Upper lobe of left lung (tissue), 4 donors: ENCODE data around the gene ZNF638.

Experiments used
- CTCF ChIP-seq, 6 experiments: fragments of 450-650 bp in 4 of 6; fragments of 200-600 bp in 2 of 6; sonication (generic) in 2 of 6; IDR thresholded peaks; one replicate each; pipeline ENCODE4 v1.5.1; 2016 to 2019; ENCODE audit warnings: antibody characterized with exemption in 6 of 6
- POLR2A ChIP-seq, 4 donors: fragments of 450-650 bp; IDR thresholded peaks; one replicate each; pipeline ENCODE4 v1.5.1; 2016 to 2017; ENCODE audit warnings: antibody characterized with exemption in 4 of 4, mild to moderate bottlenecking in 2 of 4
- POLR2AphosphoS5 ChIP-seq, 2 donors: sonication (generic); formaldehyde crosslinking; IDR thresholded peaks; one replicate each; pipeline ENCODE4 v1.5.1; 2017; ENCODE audit warnings: antibody characterized with exemption in 2 of 2

DNA sequence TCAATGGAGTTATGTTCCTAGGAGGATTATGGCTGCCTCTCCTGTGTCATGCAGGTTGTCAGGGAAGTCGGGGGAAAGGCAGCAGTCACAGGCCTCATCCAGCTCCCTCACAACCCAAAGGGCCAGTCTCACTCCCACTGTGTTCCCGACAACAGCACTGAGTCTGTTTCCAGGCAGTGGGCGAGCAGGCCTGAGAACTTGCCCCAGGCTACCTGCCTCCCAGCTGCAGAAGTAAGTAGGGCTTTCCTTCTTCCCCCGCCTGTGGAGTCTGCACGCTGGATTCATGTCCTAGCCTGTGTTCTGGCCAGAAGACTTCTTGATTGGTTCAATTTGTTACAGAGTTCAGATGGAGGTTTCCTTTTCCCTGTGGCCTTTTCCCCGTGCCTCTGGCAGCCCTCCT is 8.2 kb upstream of the ZNF638 start:
- TF ChIP-seq CTCF (IDR thresholded peaks at IDR 0.05), result no peak
- no peak for TF ChIP-seq POLR2A (IDR thresholded peaks at IDR 0.05)
- TF ChIP-seq POLR2AphosphoS5 (IDR thresholded peaks at IDR 0.05), result no peak
